Heart right ventricle (tissue), 16 donors: ENCODE measurements around the gene FBXW4. TPM values are rescaled to one million over a fixed set of nuclear protein-coding genes. Genes with fewer than 3 reads are reported as not detected.

Experiments
- ATAC-seq, 8 donors: fragments of 200-7000 bp; cut with Tn5 transposase; one replicate each; pipeline ENCODE4 v1.9.1; 2020; ENCODE audit warnings: mild to moderate bottlenecking in 8 of 8, moderate library complexity in 8 of 8, moderate number of reproducible peaks in 1 of 8
- DNase-seq, 2 donors: peaks; one replicate each; pipeline ENCODE4 v3.0.0-alpha.2; 2020
- H3K27ac ChIP-seq, 10 donors: fragments of 200-600 bp; sonication (generic) in 2 of 10; one replicate each; pipeline versions ENCODE4 v1.5.0 to v1.8.0; 2020 to 2022; ENCODE audit warnings: mild to moderate bottlenecking in 3 of 10
- H3K27me3 ChIP-seq, 7 donors: fragments of 200-600 bp; one replicate each; pipeline ENCODE4 v1.8.0; 2021 to 2022; ENCODE audit warnings: mild to moderate bottlenecking in 2 of 7
- H3K36me3 ChIP-seq, 9 donors: fragments of 200-600 bp; sonication (generic) in 1 of 9; one replicate each; pipeline versions ENCODE4 v1.5.0 to v1.8.0; 2020 to 2022; ENCODE audit warnings: mild to moderate bottlenecking in 2 of 9
- H3K4me1 ChIP-seq, 9 donors: fragments of 200-600 bp; sonication (generic) in 1 of 9; one replicate each; pipeline versions ENCODE4 v1.5.0 to v1.8.0; 2020 to 2022; ENCODE audit warnings: mild to moderate bottlenecking in 4 of 9
- H3K4me3 ChIP-seq, 10 donors: fragments of 200-600 bp; sonication (generic) in 2 of 10; one replicate each; pipeline versions ENCODE4 v1.5.0 to v1.8.0; 2020 to 2022; ENCODE audit warnings: mild to moderate bottlenecking in 7 of 10, moderate library complexity in 2 of 10
- H3K9me3 ChIP-seq, 11 donors: fragments of 200-600 bp in 10 of 11; sonication (generic) in 2 of 11; one replicate each; pipeline versions ENCODE4 v1.5.0 to v1.8.0; 2013 to 2022; ENCODE audit warnings: mild to moderate bottlenecking in 2 of 11, control low read depth in 1 of 11, moderate library complexity in 1 of 11
- CTCF ChIP-seq, 9 donors: fragments of 200-600 bp; sonication (generic) in 2 of 9; IDR thresholded peaks; one replicate each; pipeline versions ENCODE4 v1.5.0 to v1.8.0; 2021 to 2022; ENCODE audit warnings: antibody characterized with exemption in 9 of 9, mild to moderate bottlenecking in 5 of 9, moderate library complexity in 1 of 9
- WGBS, 2 donors: extraction: QIAGEN DNeasy Blood & Tissue Kit; methylation state at CpG; one replicate each; pipeline ENCODE4 v1.1.7; 2013; ENCODE audit warnings: inconsistent platforms in 1 of 2; 5-methylcytosine and 5-hydroxymethylcytosine counted together
- intact Hi-C, 10 donors: fragments of 100-400 bp; cut with DNase I; formaldehyde crosslinking; loops; one replicate each; pipeline versions ENCODE4 v1.11.1 to v1.14.2; 2022
- polyA plus RNA-seq, 2 donors: library from polyadenylated mRNA; stranded (reverse); fragments of 200-250 nt; gene quantifications; one replicate each; pipeline ENCODE4 v1.2.3, GENCODE V29; 2013
- total RNA-seq, 10 donors: library from RNA; stranded (reverse); fragmentation: NEBNext Ultra II Directional in 3 of 10; extraction: Animal tissue kit (Norgen Biotek cat#: 25700) in 3 of 10; gene quantifications; one replicate each; pipeline versions ENCODE4 v1.2.1 to v1.2.4, GENCODE V29; 2021 to 2023
- donor health status: Arrhythmogenic right ventricular cardiomyopathy.
- donor health status: ischemic (EF 13 %, LVEDD 7.1; RV severe dilation, severe dysfunction).
- donor health status: healthy with polysubstance abuse.
- donor health status: DM: no; HTN: yes; CAD: no.
- donor health status: DM: no; HTN: no; CAD: no.
- donor health status: ischemic (EF 25% LVEDD 6.9; RV normal size, moderate dysfunction).
- donor health status: ischemic (EF 25% LVEDD 5.7; RV mildly dilated, moderate dysfunction).
- donor health status: healthy.
- donor health status: DM: yes; HTN: yes; CAD: no.
- donor health status: Ischemic cardiomyopathy.
- donor health status: ischemic (EF 35%, LVEDD 5.7; RV mildly dilated, moderate dysfunction).
- donor health status: nonischemic (EF 11% LVEDD 7.7; RV severe dilation, severe dysfunction).
- donor health status: DM: yes; HTN: yes; CAD: no.
- donor health status: PGD.
- donor health status: ischemic (EF 29% LVEDD 5.4; RV normal size, mild dysfunction).
- donor health status: nonischemic (EF 23%, LVEDD 6.1; RV moderate dilation, normal function).

The FBXW4 gene
- total and polyA plus RNA-seq, 12 donors = 31.8 to 118 (median 92.1) TPM

- 91 to 92% methylated on average over 25 of the region's 25 CpGs for WGBS, 2 donors
- peaks cover 6 to 19% (median 14%) of the 10 kb centered on the region in 9 donors for H3K4me1 ChIP-seq
- H3K9me3 ChIP-seq = peaks cover 0 to 14% (median 11%) of the 10 kb centered on the region in 11 donors
- intact Hi-C loops = loop anchor here in 6 of 10 donors (5.0 to 10.0 kb wide), 5 partner anchors 42 to 412 kb away; no protein-coding TSS in a partner anchor
- TF ChIP-seq CTCF (IDR thresholded peaks at IDR 0.05) = no peak
- DNase-seq = no peak
- peaks cover 7 to 10% (median 10%) of the 10 kb centered on the region in 7 donors for H3K27me3 ChIP-seq
- no peak for ATAC-seq
- H3K4me3 ChIP-seq = no peak overlapping the region
- no peak overlapping the region for H3K27ac ChIP-seq
- peaks cover 0 to 27% (median 3%) of the 10 kb centered on the region in 9 donors for H3K36me3 ChIP-seq
These were observed 120.9 kb downstream of the FBXW4 start for GRCh38 chr10:101573885-101574753.

- ATAC-seq = no peak
- DNase-seq = no peak
- no peak for TF ChIP-seq CTCF (IDR thresholded peaks at IDR 0.05)
- Histone ChIP-seq H3K36me3 (peaks cover 0 to 14% (median 0%) of the 10 kb centered on the region in 9 donors), H3K27me3 (peaks cover 7 to 24% (median 18%) of the 10 kb centered on the region in 7 donors), H3K4me3 (no peak overlapping the region), H3K4me1 (peaks cover 6 to 19% (median 14%) of the 10 kb centered on the region in 9 donors), H3K9me3 (peaks cover 0 to 14% (median 11%) of the 10 kb centered on the region in 11 donors), H3K27ac (no peak overlapping the region)
- intact Hi-C loops = loop anchor here in 6 of 10 donors (5.0 to 10.0 kb wide), 5 partner anchors 40 to 410 kb away; no protein-coding TSS in a partner anchor
- 81 to 82% methylated on average over 2 of the region's 2 CpGs for WGBS, 2 donors
These were observed 122.2 kb downstream of the FBXW4 start for GRCh38 chr10:101572785-101573184.

- Histone ChIP-seq H3K27me3 (peaks cover 7 to 30% (median 24%) of the 10 kb centered on the region in 7 donors), H3K9me3 (peaks cover 0 to 14% (median 11%) of the 10 kb centered on the region in 11 donors), H3K4me3 (no peak overlapping the region), H3K27ac (no peak overlapping the region), H3K4me1 (peaks cover 6 to 19% (median 14%) of the 10 kb centered on the region in 9 donors), H3K36me3 (peaks cover 0 to 7% (median 0%) of the 10 kb centered on the region in 9 donors)
- DNase-seq (no peak), ATAC-seq (no peak)
- intact Hi-C loops = loop anchor here in 6 of 10 donors (5.0 to 10.0 kb wide), 5 partner anchors 40 to 410 kb away; no protein-coding TSS in a partner anchor
- no peak for TF ChIP-seq CTCF (IDR thresholded peaks at IDR 0.05)
- 90 to 93% methylated on average over 7 of the region's 7 CpGs for WGBS, 2 donors
These were observed 122.8 kb downstream of the FBXW4 start for GRCh38 chr10:101572126-101572525.

GRCh38 chr10:101571271-101571925 is 123.6 kb downstream of the FBXW4 start:
- ATAC-seq (no peak), DNase-seq (no peak)
- intact Hi-C loops = loop anchor here in 6 of 10 donors (2.0 to 10.0 kb wide), 6 partner anchors 39 to 409 kb away; no protein-coding TSS in a partner anchor
- Histone ChIP-seq H3K4me1 (peaks cover 8 to 25% (median 19%) of the 10 kb centered on the region in 9 donors), H3K4me3 (no peak overlapping the region), H3K36me3 (peaks cover 0 to under 1% (median 0%) of the 10 kb centered on the region in 9 donors), H3K27me3 (peaks cover 7 to 37% (median 31%) of the 10 kb centered on the region in 7 donors), H3K27ac (no peak overlapping the region), H3K9me3 (peaks cover 0 to 14% (median 11%) of the 10 kb centered on the region in 11 donors)
- no peak for TF ChIP-seq CTCF (IDR thresholded peaks at IDR 0.05)
- WGBS, 2 donors = 65 to 77% methylated on average over 8 of the region's 8 CpGs
